Measurements from ENCODE around the gene BRF1. TPM values are rescaled to one million over a fixed set of nuclear protein-coding genes. Genes with fewer than 3 reads are reported as not detected.

The BRF1 gene
- total RNA-seq, 1 donor from 2014 or later: 47.7 TPM

DNA sequence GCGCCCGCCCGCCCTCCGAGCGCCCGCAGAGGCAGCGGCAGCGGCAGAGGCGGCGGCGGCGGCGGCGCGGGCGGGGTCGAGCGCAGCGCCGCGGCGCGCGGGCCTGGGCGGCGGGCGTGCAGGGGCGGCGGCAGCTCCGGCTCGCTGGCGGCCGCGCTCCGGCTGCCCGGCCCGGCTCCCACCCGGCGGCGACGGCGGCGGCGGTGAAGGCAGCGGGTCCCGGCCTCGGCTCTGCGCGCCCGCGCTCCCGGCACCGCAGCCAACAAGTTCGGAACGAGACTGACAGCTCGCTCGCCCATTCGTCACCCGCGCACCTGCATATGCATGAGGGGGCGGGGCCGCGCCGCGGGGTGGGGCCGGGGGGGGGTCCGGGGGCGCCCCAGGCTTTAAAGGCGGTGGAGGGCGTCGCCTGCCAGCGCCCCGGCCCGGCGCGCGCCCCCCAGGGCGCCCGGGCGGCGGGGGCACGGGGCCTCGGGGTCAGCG lies 132.3 kb downstream of the BRF1 start, which contains the start of gene JAG2:
Gene JAG2 (minus strand): TSS at position 281 of the 483 bp plus-strand sequence. CDS start 356 bp downstream, outside the sequence.
- H3K27ac Mint-ChIP-seq: peak within 1 kb of the TSS; percentile 55
- peaks cover 19% of the 10 kb centered on the region for H3K27me3 Mint-ChIP-seq
- H3K9me3 Mint-ChIP-seq: no peaks in the 10 kb centered on the region
- H3K36me3 Mint-ChIP-seq: no peaks in the 10 kb centered on the region
- peak within 1 kb of the TSS; percentile 86 for H3K4me3 Mint-ChIP-seq
- DNase-seq (ENCODE audit: extremely low spot score, unreplicated experiment): no peak
- TF ChIP-seq, protein P1, sequence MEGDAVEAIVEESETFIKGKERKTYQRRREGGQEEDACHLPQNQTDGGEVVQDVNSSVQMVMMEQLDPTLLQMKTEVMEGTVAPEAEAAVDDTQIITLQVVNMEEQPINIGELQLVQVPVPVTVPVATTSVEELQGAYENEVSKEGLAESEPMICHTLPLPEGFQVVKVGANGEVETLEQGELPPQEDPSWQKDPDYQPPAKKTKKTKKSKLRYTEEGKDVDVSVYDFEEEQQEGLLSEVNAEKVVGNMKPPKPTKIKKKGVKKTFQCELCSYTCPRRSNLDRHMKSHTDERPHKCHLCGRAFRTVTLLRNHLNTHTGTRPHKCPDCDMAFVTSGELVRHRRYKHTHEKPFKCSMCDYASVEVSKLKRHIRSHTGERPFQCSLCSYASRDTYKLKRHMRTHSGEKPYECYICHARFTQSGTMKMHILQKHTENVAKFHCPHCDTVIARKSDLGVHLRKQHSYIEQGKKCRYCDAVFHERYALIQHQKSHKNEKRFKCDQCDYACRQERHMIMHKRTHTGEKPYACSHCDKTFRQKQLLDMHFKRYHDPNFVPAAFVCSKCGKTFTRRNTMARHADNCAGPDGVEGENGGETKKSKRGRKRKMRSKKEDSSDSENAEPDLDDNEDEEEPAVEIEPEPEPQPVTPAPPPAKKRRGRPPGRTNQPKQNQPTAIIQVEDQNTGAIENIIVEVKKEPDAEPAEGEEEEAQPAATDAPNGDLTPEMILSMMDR (conservative IDR thresholded peaks at IDR 0.05): no peak
- no peaks in the 10 kb centered on the region for H3K4me1 Mint-ChIP-seq (ENCODE audit: unreplicated experiment)

DNA sequence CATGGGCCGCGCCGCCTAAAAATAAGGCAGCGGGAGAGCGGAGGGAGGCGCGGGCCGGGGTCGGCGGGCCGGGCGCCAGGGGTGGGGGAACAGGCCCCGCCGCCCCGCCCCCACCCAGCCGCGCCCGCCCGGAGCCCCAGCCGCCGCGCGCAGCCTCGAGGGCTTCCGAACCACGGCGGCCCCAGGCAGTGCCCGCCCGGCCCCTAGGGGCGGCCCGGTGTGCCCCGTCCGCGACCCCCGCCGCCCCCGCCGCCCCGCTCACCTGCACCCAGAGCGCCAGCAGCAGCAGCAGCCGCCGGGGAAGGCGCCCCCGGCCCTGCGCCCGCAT lies 132.7 kb downstream of the BRF1 start:
- Mint-ChIP-seq H3K27me3 (peaks cover 19% of the 10 kb centered on the region), H3K27ac (no peak overlapping the region), H3K36me3 (no peaks in the 10 kb centered on the region), H3K4me1 (ENCODE audit: unreplicated experiment) (no peaks in the 10 kb centered on the region), H3K9me3 (no peaks in the 10 kb centered on the region), H3K4me3 (peak overlapping the region; percentile 73)
- no peak for DNase-seq (ENCODE audit: extremely low spot score, unreplicated experiment)
- TF ChIP-seq, protein P1 (conservative IDR thresholded peaks at IDR 0.05): no peak

DNA sequence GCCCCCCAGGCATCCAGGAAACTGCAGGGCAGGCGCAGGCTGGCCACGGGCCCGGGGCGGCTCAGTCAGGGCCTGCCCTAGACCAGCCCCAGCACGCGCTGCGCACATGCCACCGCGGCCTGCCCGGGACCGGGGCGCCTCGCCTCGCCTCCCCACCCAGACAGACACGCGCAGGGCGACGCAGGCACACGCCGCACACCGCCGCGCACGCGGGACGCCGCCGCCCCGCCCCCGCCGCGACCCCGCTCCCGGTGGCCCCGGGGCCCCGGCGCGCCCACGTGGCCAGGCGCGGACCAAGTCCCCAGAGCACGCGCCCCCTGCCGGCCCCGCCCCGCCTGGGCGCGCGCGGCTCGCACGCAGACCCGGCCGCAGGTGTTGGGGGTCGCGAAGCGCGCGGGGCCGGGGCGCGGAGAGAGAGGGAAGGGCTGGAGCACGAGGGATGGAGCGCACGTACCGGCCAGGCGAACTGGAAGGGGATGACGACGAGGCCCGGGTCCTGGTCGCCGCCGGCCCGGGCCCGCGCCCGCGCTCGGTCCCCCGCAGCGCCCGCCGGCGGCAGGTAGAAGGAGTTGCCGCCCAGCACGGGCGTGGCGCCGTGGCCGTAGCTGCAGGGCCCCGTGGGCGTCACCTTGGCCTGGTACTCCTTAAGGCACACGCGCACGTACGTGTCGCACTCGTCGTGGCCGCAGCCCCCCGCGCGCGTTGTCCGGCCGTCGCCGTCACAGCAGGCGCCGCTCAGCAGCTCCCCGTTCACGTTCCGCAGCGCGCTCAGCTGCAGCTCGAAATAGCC lies 133.3 kb downstream of the BRF1 start:
- DNase-seq (ENCODE audit: extremely low spot score, unreplicated experiment): no peak
- H3K27me3 Mint-ChIP-seq: peaks cover 19% of the 10 kb centered on the region
- TF ChIP-seq, protein P1 (conservative IDR thresholded peaks at IDR 0.05): peak; percentile 61
- peak overlapping the region; percentile 73 for H3K4me3 Mint-ChIP-seq
- H3K36me3 Mint-ChIP-seq: no peaks in the 10 kb centered on the region
- no peaks in the 10 kb centered on the region for H3K4me1 Mint-ChIP-seq (ENCODE audit: unreplicated experiment)
- H3K27ac Mint-ChIP-seq: no peak overlapping the region
- no peaks in the 10 kb centered on the region for H3K9me3 Mint-ChIP-seq

DNA sequence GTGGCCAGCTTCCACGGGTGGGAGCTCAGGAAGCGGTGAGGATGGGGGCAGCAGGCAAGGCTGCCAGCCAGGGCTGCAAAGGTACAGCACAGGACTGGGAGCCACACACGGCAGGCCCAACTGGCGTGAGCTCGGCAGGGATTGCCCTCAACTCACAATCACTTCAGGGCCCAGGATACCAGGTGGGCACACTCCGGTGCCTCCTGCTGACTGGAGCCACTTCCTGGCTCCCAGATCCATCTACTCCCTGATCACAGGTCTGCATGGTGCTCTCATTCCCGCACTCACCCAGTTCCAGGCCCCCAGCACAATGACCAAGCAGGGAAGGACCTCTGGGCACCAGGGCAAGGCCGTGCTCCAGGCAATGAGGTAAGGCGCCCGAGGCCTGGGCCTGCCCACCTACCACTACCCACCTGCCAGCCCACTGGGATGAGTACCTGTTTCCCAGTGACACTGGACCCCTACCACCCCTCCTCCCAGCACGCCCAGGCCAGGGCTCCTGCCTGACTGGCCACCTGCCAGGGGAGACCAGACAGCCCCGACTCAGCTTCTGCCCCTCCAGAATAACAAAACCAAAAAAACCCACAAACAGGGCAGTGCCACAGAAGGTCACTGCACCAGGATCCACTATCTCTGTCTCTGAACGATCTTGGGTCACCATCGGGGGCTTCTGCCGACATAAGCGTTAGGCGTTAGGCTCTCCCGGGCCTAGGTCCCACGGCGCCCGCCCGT lies 134.1 kb downstream of the BRF1 start:
- no peaks in the 10 kb centered on the region for H3K4me1 Mint-ChIP-seq (ENCODE audit: unreplicated experiment)
- H3K36me3 Mint-ChIP-seq: no peaks in the 10 kb centered on the region
- no peaks in the 10 kb centered on the region for H3K9me3 Mint-ChIP-seq
- H3K27ac Mint-ChIP-seq: no peak overlapping the region
- TF ChIP-seq, protein P1 (conservative IDR thresholded peaks at IDR 0.05): no peak
- H3K27me3 Mint-ChIP-seq: peaks cover 19% of the 10 kb centered on the region
- peak overlapping the region; percentile 61 for H3K4me3 Mint-ChIP-seq
- DNase-seq (ENCODE audit: extremely low spot score, unreplicated experiment): no peak

DNA sequence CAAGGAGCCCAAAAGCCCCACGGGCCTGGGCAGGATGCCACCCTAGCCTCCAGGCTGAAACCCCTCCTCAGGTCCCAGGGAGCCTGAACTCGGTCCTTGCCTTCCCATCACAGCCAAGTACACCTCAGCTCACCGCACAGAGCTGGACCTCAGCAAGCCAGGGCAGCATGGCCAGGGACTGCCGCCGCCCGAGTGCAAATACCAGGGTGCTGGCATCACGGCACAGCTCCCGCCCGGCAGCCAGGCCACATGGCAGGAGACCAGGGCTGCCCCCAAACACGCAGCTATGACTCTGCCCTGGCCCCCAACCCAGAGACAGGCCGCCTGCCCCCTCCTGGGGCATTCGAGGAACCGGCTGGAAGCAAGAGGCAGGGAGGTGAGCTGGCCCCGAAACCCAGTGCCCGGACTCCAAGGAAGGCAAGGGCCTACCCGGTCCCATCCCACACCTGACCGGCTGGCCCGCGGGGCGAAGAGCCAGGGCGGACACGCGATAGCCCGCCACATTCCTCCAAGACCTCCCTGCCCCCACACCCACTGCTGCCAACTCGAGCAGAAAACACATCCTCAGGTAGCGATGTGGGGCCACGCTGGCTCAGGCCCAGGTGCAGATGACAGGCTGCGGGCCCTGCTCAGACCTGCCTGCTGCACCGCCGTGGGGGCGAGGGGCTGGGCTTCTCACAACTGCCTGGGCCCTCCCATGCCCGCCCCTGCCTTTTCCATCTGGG lies 134.9 kb downstream of the BRF1 start:
- H3K27ac Mint-ChIP-seq: no peak overlapping the region

More for the DNA sequence above, 134.9 kb downstream of the BRF1 start:
- Mint-ChIP-seq H3K4me1 (ENCODE audit: unreplicated experiment) (no peaks in the 10 kb centered on the region), H3K36me3 (no peaks in the 10 kb centered on the region), H3K27me3 (peaks cover 19% of the 10 kb centered on the region), H3K9me3 (no peaks in the 10 kb centered on the region), H3K4me3 (peak overlapping the region; percentile 61)
- TF ChIP-seq, protein P1 (conservative IDR thresholded peaks at IDR 0.05): no peak
- no peak for DNase-seq (ENCODE audit: extremely low spot score, unreplicated experiment)
